ENCODE results near the gene CASD1. TPM values are rescaled to one million over a fixed set of nuclear protein-coding genes. Genes with fewer than 3 reads are reported as not detected.

Gene CASD1
- total RNA-seq, 8 experiments from 2014 or later = 10.0 to 49.5 (median 30.4) TPM

- no peak for ATAC-seq (replicated peaks in 6 of 8)
- no peak overlapping the region for H3K27ac ChIP-seq
- 20 to 100% (median 92%) methylated on average over 1 of the region's 1 CpG; no CpG with 5 or more reads in 4 of the 10 experiments for WGBS, 10 experiments
Observed at GRCh38 chr7:94529516-94529915, 19.9 kb downstream of the CASD1 start.

GRCh38 chr7:94530109-94530508 is 20.5 kb downstream of the CASD1 start:
- in situ Hi-C loops (cut with MboI; ENCODE audit: low pct_unique_long_range_greater_than_20kb in 2 of 9, low sequenced_read_pairs in 9 of 9, unreplicated experiment in 9 of 9) = no loop called here
- Histone ChIP-seq H3K27ac (no peak overlapping the region), H3K4me1 (replicated peaks in 1 of 2) (no peaks in the 10 kb centered on the region), H3K4me3 (no peak overlapping the region)
- ATAC-seq (replicated peaks in 6 of 8) = no peak
- WGBS, 10 experiments = 78 to 100% (median 89%) methylated on average over 2 to 3 of the region's 3 CpGs; no CpG with 5 or more reads in 2 of the 10 experiments

More at GRCh38 chr7:94529516-94529915, 19.9 kb downstream of the CASD1 start:
- no peaks in the 10 kb centered on the region for H3K4me1 ChIP-seq (replicated peaks in 1 of 2)
- no peak overlapping the region for H3K4me3 ChIP-seq
- in situ Hi-C loops (cut with MboI; ENCODE audit: low pct_unique_long_range_greater_than_20kb in 2 of 9, low sequenced_read_pairs in 9 of 9, unreplicated experiment in 9 of 9) = no loop called here

- 60 to 100% (median 94%) methylated on average over 1 to 2 of the region's 2 CpGs; no CpG with 5 or more reads in 1 of the 10 experiments for WGBS, 10 experiments
- no peak for ATAC-seq (replicated peaks in 6 of 8)
- Histone ChIP-seq H3K27ac (no peak overlapping the region), H3K4me3 (no peak overlapping the region), H3K4me1 (replicated peaks in 1 of 2) (no peaks in the 10 kb centered on the region)
- in situ Hi-C loops (cut with MboI; ENCODE audit: low pct_unique_long_range_greater_than_20kb in 2 of 9, low sequenced_read_pairs in 9 of 9, unreplicated experiment in 9 of 9) = no loop called here
Observed at GRCh38 chr7:94532676-94533075, 23.1 kb downstream of the CASD1 start.

- no peak overlapping the region for H3K4me3 ChIP-seq
- no peak for ATAC-seq (replicated peaks in 6 of 8)
- WGBS, 10 experiments = 73 to 100% (median 100%) methylated on average over 1 of the region's 1 CpG
- H3K27ac ChIP-seq = no peak overlapping the region
- no peaks in the 10 kb centered on the region for H3K4me1 ChIP-seq (replicated peaks in 1 of 2)
- in situ Hi-C loops (cut with MboI; ENCODE audit: low pct_unique_long_range_greater_than_20kb in 2 of 9, low sequenced_read_pairs in 9 of 9, unreplicated experiment in 9 of 9) = no loop called here
Observed at GRCh38 chr7:94540428-94540827, 30.8 kb downstream of the CASD1 start.

- no peak for ATAC-seq (replicated peaks in 6 of 8)
- in situ Hi-C loops (cut with MboI; ENCODE audit: low pct_unique_long_range_greater_than_20kb in 2 of 9, low sequenced_read_pairs in 9 of 9, unreplicated experiment in 9 of 9) = no loop called here
- H3K27ac ChIP-seq = no peak overlapping the region
- no peak overlapping the region for H3K4me3 ChIP-seq
- no peaks in the 10 kb centered on the region for H3K4me1 ChIP-seq (replicated peaks in 1 of 2)
- WGBS, 10 experiments = 10 to 100% (median 70%) methylated on average over 1 of the region's 1 CpG; no CpG with 5 or more reads in 1 of the 10 experiments
Observed at GRCh38 chr7:94547126-94547525, 37.5 kb downstream of the CASD1 start.

- WGBS, 10 experiments = 53 to 100% (median 93%) methylated on average over 1 to 2 of the region's 2 CpGs; no CpG with 5 or more reads in 1 of the 10 experiments
- in situ Hi-C loops (cut with MboI; ENCODE audit: low pct_unique_long_range_greater_than_20kb in 2 of 9, low sequenced_read_pairs in 9 of 9, unreplicated experiment in 9 of 9) = no loop called here
- H3K4me1 ChIP-seq (replicated peaks in 1 of 2) = no peaks in the 10 kb centered on the region
- no peak for ATAC-seq (replicated peaks in 6 of 8)
- H3K27ac ChIP-seq = no peak overlapping the region
- no peak overlapping the region for H3K4me3 ChIP-seq
Observed at GRCh38 chr7:94556028-94556427, 46.4 kb downstream of the CASD1 start.

- no peak overlapping the region for H3K27ac ChIP-seq
- in situ Hi-C loops (cut with MboI; ENCODE audit: low pct_unique_long_range_greater_than_20kb in 2 of 9, low sequenced_read_pairs in 9 of 9, unreplicated experiment in 9 of 9) = no loop called here
- no peak overlapping the region for H3K4me3 ChIP-seq
- no peak for ATAC-seq (replicated peaks in 6 of 8)
- no peaks in the 10 kb centered on the region for H3K4me1 ChIP-seq (replicated peaks in 1 of 2)
Observed at GRCh38 chr7:94557215-94557614, 47.6 kb downstream of the CASD1 start.

GRCh38 chr7:94559972-94560371 is 50.4 kb downstream of the CASD1 start:
- ATAC-seq (replicated peaks in 6 of 8) = no peak
- Histone ChIP-seq H3K4me1 (replicated peaks in 1 of 2) (no peaks in the 10 kb centered on the region), H3K27ac (no peak overlapping the region), H3K4me3 (no peak overlapping the region)
- in situ Hi-C loops (cut with MboI; ENCODE audit: low pct_unique_long_range_greater_than_20kb in 2 of 9, low sequenced_read_pairs in 9 of 9, unreplicated experiment in 9 of 9) = no loop called here
- WGBS, 10 experiments = 83 to 100% (median 100%) methylated on average over 1 of the region's 1 CpG; no CpG with 5 or more reads in 2 of the 10 experiments

- Histone ChIP-seq H3K4me3 (no peak overlapping the region), H3K27ac (no peak overlapping the region), H3K4me1 (replicated peaks in 1 of 2) (no peaks in the 10 kb centered on the region)
- 25 to 100% (median 100%) methylated on average over 1 to 2 of the region's 2 CpGs; no CpG with 5 or more reads in 1 of the 10 experiments for WGBS, 10 experiments
- no peak for ATAC-seq (replicated peaks in 6 of 8)
- in situ Hi-C loops (cut with MboI; ENCODE audit: low pct_unique_long_range_greater_than_20kb in 2 of 9, low sequenced_read_pairs in 9 of 9, unreplicated experiment in 9 of 9) = no loop called here
Observed at GRCh38 chr7:94561841-94562514, 52.4 kb downstream of the CASD1 start.

- H3K27ac ChIP-seq = no peak overlapping the region
- ATAC-seq (replicated peaks in 6 of 8) = no peak
- in situ Hi-C loops (cut with MboI; ENCODE audit: low pct_unique_long_range_greater_than_20kb in 2 of 9, low sequenced_read_pairs in 9 of 9, unreplicated experiment in 9 of 9) = no loop called here
- no peak overlapping the region for H3K4me3 ChIP-seq
- WGBS, 10 experiments = 25 to 100% (median 76%) methylated on average over 1 to 3 of the region's 3 CpGs; no CpG with 5 or more reads in 1 of the 10 experiments
- no peaks in the 10 kb centered on the region for H3K4me1 ChIP-seq (replicated peaks in 1 of 2)
Observed at GRCh38 chr7:94562525-94562924, 52.9 kb downstream of the CASD1 start.

- Histone ChIP-seq H3K4me3 (no peak overlapping the region), H3K4me1 (replicated peaks in 1 of 2) (no peaks in the 10 kb centered on the region), H3K27ac (no peak overlapping the region)
- in situ Hi-C loops (cut with MboI; ENCODE audit: low pct_unique_long_range_greater_than_20kb in 2 of 9, low sequenced_read_pairs in 9 of 9, unreplicated experiment in 9 of 9) = no loop called here
- 96 to 100% (median 100%) methylated on average over 1 to 4 of the region's 4 CpGs; no CpG with 5 or more reads in 6 of the 10 experiments for WGBS, 10 experiments
- no peak for ATAC-seq (replicated peaks in 6 of 8)
Observed at GRCh38 chr7:94565247-94565894, 55.8 kb downstream of the CASD1 start.

GRCh38 chr7:94567396-94567795 is 57.8 kb downstream of the CASD1 start:
- no peak for ATAC-seq (replicated peaks in 6 of 8)
- no peaks in the 10 kb centered on the region for H3K4me1 ChIP-seq (replicated peaks in 1 of 2)
- in situ Hi-C loops (cut with MboI; ENCODE audit: low pct_unique_long_range_greater_than_20kb in 2 of 9, low sequenced_read_pairs in 9 of 9, unreplicated experiment in 9 of 9) = no loop called here
- H3K4me3 ChIP-seq = no peak overlapping the region
- H3K27ac ChIP-seq = no peak overlapping the region

GRCh38 chr7:94571816-94572215 is 62.2 kb downstream of the CASD1 start:
- Histone ChIP-seq H3K4me1 (replicated peaks in 1 of 2) (no peaks in the 10 kb centered on the region), H3K27ac (no peak overlapping the region), H3K4me3 (no peak overlapping the region)
- in situ Hi-C loops (cut with MboI; ENCODE audit: low pct_unique_long_range_greater_than_20kb in 2 of 9, low sequenced_read_pairs in 9 of 9, unreplicated experiment in 9 of 9) = no loop called here
- no peak for ATAC-seq (replicated peaks in 6 of 8)

- Histone ChIP-seq H3K4me3 (no peak overlapping the region), H3K4me1 (replicated peaks in 1 of 2) (no peaks in the 10 kb centered on the region), H3K27ac (no peak overlapping the region)
- ATAC-seq (replicated peaks in 6 of 8) = no peak
- WGBS, 10 experiments = 33 to 100% (median 87%) methylated on average over 1 to 2 of the region's 2 CpGs; no CpG with 5 or more reads in 2 of the 10 experiments
- in situ Hi-C loops (cut with MboI; ENCODE audit: low pct_unique_long_range_greater_than_20kb in 2 of 9, low sequenced_read_pairs in 9 of 9, unreplicated experiment in 9 of 9) = no loop called here
Observed at GRCh38 chr7:94575646-94576045, 66.0 kb downstream of the CASD1 start.
